NCI-H2107 (cell line): ENCODE data around the gene XYLT1.
"Not testable (repeated sequence)": the region's sequence is repeated elsewhere in the genome, so short reads cannot be mapped to it uniquely, and the experiment has no call there.

Experiments
- DNase-seq: peaks from one replicate; lab custom pipeline; 2025; lab: John Stamatoyannopoulos, UW

Gene XYLT1

DNA sequence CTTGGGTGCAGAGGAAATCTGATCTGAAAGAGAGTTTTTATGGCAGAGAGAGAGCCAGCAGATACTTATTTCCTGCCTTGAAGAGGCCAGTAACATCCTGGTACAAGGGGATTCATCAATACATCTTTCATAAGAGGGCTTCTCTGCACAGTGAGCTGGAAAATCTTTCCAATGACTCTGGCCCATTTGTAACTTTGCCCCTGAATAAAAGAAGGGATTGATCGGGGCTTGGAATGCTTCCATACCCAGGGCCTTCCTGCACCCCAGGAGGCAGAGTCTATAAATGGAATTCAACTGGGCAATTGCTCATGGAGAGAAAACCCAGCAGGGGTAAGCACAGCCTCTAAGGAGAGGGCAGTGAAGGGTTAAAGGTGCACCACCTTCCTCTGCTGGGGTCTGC is 163.3 kb downstream of the XYLT1 start:
- DNase-seq: no peak

- no peak for DNase-seq
These were observed 164.0 kb downstream of the XYLT1 start for GRCh38 chr16:17306745-17307144.

- DNase-seq: not testable (repeated sequence)
These were observed 164.5 kb downstream of the XYLT1 start for GRCh38 chr16:17306211-17306610.

- DNase-seq: no peak
These were observed 165.1 kb downstream of the XYLT1 start for GRCh38 chr16:17305694-17306093.

- DNase-seq: no peak
These were observed 166.2 kb downstream of the XYLT1 start for GRCh38 chr16:17304491-17305119.

- no peak for DNase-seq
These were observed 166.7 kb downstream of the XYLT1 start for GRCh38 chr16:17304106-17304490.

DNA sequence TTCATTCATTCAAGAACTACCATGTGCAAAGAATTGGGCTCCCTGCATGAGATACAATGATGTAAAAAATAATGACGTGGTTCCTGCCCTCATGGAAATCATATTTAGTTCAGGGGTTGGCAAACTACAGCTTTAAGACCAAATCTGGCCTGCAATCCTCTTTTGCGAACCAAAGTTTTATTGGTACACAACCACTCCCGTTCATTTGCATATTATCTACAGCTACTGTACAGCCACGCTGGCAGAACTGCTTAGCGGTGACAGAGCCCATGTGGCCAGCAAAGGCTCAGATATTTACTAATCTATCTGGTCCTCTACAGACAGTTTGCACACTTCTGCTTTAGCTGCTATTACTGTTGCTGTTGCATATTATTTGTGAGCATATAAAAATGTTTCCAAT is 167.7 kb downstream of the XYLT1 start:
- DNase-seq: no peak

DNA sequence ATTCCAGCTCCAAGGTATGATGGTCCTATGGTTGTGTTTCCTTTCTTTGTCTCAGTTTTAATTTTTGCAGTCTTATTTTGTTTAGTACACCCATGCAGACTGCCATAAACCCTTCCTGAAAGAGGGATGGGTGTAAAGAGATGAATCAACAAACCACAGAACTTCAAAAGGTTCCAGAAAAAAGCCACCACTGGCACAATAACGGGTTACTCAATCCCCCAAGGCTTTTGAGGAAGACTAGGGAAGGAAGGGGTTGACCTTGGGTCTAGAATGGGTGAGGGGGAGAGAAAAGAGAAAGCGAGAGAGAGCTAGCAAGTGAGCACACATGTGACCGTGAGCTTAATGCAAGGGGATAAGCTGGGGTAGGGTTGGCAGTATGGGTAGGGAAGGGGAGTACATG is 168.1 kb downstream of the XYLT1 start:
- no peak for DNase-seq

DNA sequence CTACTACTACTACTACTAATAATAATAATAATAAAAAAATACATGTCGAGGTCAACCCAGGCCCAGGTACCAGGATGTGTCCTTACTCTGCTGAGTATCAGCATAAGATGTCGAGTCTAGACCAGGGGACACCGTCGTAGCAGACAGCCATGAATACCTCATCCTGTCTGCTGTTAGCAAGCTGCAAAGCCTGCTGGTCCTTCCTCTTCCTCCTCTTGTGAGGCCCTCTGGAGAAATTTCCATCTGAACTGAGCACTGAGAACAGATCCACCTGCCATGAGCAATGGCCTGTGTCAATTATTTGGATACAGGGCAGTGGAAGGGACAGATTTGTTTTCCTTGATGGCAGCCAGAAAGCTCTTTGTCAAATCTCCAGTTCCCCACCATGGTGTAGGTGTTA is 168.5 kb downstream of the XYLT1 start:
- no peak for DNase-seq

DNA sequence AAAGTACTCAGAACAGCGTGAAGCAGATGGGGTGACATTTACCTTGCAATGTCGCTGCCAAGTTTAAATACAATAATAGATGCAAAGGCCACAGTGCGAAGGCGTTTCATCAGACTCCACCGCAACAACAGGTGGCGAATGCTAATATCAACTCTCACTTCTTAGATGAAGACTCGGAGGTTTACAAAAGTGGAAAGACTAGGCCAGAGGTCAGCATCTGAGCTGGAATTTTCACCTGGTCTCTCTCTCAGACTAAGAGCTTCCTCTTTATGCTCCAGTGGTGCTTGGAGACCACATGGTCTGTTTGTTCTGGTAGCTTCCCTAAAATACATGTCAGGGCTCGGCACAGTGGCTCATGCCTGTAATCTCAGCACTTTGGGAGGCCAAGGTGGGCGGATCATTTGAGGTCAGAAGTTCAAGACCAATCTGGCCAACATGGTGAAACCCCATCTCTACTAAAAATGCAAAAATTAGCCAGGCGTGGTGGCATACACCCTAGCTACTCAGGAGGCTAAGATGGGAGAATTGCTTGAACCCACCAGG is 169.1 kb downstream of the XYLT1 start:
- no peak for DNase-seq

DNA sequence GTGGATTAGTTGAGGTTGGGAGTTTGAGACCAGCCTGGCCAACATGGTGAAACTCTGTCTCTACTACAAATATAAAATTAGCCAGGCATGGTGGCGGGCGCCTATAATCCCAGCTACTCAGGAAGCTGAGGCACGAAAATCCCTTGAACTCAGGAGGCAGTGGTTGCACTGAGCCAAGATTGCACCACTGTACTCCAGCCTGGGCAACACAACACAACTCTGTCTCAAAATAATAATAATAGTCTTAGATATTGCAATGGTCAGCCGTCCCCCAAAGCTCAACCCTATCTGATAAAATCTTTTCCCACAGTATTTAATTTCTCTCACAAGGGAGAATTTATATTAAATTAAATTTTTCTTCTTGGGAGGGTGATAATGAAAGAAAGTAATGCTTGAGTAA is 169.6 kb downstream of the XYLT1 start:
- DNase-seq: no peak

DNA sequence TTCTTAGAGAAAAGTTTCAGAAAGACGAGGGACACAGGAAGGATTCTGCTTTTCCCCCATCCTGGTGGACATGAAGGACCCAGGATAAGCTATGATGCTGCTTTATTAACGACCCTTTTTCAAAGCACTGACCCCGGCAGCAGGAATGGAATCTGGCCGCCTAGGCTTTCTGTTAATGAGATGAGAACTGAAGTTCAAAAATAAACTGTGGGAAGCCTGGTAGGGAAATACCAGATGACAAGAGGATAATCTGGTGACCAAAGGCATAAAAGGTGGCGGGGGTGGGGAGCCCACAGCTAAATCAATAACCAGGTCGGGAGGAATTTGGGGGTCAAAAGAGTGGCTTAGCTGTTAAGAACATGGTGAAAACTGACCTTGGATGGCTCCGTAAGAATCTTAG is 171.0 kb downstream of the XYLT1 start:
- DNase-seq: no peak

DNA sequence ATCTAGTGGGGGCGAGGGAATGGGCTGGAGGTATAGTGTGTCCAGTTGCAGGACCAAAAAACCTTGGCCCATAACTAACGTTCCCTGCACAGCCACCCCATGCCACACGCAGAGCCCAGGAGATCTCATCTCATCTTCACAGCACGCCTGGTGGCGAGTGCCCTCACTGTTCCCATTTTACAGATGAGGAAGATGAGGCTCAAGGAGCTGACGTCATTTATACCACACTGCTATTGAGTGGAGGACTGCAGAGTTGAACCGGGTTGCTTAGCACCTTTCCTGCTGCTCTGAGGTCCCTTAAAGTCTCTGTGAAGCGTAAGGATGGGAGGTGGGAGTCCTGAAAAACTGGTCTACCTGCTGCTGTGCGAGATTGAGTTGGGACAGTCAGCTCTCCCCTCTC is 172.5 kb downstream of the XYLT1 start:
- no peak for DNase-seq

DNA sequence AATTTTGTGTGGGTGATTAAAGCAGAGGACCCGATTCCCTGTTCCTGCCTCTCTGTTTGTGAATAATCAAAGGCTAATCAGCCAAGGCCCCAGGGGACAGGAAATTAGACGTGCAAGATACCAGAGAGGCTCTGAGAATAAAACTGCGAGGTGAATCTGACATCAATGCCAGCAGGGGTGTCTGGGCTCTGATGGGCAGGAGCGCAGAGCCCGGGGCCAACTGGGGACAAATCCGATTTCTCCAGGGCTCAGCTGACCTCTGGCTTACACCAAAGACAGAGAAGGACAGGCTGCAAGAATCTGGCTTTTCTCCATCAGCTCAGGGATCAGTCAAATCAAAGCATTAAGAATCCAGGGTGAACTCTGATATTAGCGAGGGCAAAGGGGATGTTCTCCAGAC is 174.3 kb downstream of the XYLT1 start:
- DNase-seq: no peak

- no peak for DNase-seq
These were observed 174.8 kb downstream of the XYLT1 start for GRCh38 chr16:17295948-17296347.

DNA sequence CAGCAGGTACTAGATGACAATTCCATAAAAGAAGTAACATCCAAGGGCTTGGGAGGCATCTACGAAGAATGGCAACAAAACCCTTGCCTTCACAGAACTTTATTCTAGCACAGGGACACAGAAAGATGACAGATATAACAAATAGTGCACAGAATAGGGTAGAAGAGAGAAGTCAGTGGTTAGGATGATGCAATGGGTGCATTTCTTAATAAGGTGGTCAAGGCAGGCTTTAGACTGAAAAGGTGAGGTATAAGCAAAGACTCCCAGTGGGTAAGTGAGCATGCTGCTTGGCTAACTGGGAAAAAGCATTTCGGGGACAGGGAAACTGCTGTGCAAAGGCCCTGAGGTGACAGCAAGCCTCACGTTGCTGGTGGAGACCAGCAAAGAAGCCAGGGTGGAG is 175.9 kb downstream of the XYLT1 start:
- no peak for DNase-seq

GRCh38 chr16:17293813-17294558 is 176.8 kb downstream of the XYLT1 start:
- DNase-seq: no peak

GRCh38 chr16:17291289-17291688 is 179.5 kb downstream of the XYLT1 start:
- no peak for DNase-seq

- no peak for DNase-seq
These were observed 180.8 kb downstream of the XYLT1 start for GRCh38 chr16:17289674-17290635.

DNA sequence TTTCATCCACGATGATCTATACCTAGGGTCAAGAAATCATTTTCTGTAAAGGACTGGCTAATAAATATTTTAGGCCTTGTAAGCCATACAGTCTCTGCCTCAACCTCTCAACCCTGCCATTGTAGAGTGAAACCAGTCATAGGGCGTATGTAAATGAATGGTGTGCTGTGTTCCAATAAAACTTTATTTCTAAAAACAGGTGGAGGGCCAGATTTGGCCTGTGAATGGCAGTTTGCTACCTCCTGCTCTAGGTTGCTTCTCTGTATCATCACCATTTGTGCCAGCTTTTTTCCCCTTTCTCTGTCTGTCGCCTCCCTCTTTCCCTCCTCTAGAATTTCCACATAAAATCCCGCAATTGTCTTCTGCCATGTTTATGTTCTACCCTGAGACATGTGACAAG is 181.7 kb downstream of the XYLT1 start:
- DNase-seq: no peak

DNA sequence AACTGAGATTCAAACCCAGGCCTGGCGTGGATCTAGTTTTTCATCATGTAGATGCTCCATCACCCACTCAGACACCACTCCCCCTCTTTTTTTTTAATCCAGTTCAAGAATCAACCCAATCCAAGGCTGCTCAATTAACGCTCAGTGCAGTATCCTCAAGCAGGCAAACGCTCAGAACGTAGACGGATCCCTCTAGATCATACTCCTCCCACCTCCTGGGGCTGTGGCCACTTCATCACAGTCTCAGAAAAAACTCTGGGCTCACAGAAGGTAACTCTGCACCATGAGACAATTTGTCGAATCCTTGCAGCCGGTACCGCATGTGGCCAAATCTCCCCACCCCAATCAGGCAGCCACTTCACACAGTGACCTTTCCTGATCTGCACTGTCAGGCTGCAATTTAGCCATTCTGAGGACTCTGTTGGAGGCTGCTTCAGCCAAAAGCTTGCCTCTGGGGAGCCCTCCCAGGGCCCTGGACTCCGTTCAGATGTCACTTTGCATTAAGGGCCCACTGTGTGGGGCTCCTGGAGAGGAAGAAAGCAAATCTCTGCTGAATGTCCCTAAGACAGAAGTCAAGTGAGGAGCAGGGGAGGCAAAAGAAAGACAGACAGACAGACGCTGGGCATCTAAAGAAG is 183.5 kb downstream of the XYLT1 start:
- no peak for DNase-seq

GRCh38 chr16:17286443-17286842 is 184.3 kb downstream of the XYLT1 start:
- no peak for DNase-seq
